Measurements from ENCODE around the gene RHOH.
A peak's percentile ranks its signal among the peaks of the same experiment; 100 is the strongest.

Gene RHOH

DNA sequence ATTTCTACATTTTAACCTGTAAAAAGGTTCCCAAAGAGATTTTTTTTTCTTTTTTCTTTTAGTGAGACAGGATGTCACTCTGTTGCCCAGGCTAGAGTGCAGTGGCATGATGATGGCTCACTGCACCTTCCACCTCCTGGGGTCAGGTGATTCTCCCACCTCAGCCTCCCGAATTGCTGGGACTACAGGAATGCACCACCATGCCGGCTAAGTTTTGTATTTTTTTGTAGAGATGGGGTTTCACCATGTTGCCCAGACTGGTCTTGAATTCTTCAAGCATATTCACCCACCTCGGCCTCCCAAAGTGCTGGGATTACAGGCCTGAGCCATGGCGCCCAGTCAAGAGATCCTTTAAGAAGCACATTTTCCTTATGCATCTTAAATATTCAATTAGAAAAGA, 12.6 kb downstream of the RHOH start:
- DNase-seq: no peak

GRCh38 chr4:40210776-40211175, 13.9 kb downstream of the RHOH start:
- no peak for DNase-seq

DNA sequence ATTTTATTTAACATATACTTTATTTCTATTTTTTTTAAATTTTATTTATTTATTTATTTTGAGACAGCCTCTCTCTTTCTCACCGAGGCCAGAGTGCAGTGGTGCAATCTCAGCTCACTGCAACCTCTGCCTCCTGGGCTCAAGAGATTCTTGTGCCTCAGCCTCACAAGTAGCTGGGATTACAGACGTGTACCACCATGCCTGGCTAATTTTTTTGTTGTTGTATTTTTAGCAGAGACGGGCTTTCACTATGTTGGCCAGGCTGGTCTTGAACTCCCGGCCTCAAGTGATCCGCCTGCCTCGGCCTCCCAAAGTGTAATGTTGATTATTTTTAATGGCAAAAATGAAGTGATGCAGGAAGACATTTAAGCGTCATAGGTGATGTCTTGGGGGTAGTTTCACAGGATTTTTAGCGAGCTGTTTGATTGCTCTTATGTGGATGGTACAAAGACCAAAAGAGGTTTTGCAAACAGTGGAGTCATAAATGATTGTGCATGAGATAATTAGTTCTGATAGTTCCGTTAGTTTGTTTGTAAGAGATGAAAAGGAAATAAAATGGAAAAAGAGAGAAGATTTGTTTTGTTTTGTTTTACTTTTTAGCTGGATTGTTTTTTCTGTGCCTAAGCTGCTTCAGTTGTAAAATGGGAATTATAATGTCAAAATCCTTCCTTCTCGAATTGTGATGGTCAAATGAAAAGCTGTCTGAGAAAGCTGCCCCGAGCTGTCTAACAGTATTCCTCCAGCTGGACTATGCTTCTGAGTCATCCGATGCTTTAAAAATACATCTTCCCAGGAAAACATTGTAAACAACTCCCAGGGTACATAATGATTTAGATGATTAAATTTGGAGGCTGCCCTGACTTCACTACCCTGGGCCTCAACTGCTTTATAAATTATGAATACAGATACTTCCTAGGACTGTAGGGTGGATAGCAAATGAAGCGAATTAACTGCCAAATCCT, 14.7 kb downstream of the RHOH start:
- DNase-seq: no peak

- DNase-seq: no peak
Observed at GRCh38 chr4:40212674-40213527, 16.1 kb downstream of the RHOH start.

DNA sequence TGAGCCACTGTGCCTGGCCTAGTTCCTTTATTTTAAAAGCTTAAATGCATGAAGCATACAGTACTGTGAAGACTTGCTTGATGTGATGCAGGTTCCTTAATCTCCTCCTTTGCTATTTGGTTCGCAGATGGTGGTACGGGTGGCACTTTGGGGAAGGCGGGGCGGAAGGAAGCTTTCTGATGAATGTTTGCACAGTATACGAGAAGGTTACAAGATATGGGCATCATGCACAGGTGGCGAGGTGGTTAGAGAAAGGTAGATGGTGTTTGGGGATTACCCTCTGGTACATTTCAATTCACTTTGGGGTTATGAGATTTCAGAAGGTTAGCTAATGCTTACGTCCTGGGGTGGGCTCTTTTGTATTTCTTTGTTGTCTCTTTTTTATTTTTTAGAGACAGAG, 17.2 kb downstream of the RHOH start:
- no peak for DNase-seq

DNA sequence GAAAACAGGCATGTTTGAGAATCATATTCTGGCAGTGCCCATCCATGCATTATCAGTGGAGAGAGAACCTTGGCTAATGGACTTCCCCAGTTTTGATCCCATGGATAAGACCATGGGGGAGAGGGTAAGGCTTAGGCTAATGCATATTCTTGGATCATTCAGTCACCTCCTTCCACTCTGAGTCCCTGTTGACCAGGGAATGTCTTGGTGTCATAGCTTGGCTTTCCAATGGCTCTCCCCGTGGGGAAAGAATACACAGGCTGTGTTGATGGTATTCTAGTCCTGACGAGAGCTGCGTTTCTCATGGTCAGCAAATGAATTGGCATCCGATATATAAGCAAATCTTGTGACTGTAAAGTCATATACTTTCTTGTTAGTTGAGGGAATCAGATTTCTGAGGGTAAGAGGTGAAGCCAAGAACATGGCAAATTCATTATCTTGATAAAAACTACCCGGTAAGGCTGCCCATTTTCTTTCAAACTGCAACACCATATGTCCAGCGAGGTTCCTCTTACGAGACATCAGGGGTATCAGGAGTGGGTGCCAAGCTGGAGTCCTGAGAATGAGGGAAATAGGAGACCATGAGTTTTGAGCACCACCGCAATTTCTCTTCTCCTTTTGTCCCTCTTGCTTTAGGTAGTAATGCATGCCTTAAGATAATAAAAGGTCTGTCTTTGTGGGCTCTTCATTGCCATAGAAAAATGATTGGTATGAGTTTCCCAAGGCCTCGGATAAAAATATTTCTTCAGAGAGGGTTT, 18.0 kb downstream of the RHOH start:
- no peak for DNase-seq

- no peak for DNase-seq
Observed at GRCh38 chr4:40216622-40217366, 20.0 kb downstream of the RHOH start.

- no peak for DNase-seq
Observed at GRCh38 chr4:40221744-40222143, 24.9 kb downstream of the RHOH start.

DNA sequence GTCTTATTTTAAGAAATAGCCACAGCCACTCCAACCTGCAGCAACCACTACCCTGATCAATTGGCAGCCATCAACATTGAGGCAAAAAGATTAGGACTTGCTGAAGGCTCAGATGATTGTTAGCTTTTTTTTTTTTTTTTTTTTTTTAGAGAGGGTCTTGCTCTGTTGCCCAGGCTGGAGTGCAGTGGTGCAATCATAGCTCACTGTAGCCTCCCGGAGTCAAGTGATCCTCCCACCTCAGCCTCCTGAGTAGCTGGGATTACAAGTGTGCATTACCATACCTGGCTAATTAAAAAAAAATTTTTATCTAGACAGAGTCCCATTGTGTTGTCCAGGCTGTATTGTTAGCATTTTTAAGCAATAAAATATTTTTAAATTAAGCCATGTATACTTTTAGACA, 26.5 kb downstream of the RHOH start:
- DNase-seq: no peak

GRCh38 chr4:40224432-40224831, 27.6 kb downstream of the RHOH start:
- peak; percentile 1 for DNase-seq

- peak; percentile 6 for DNase-seq
Observed at GRCh38 chr4:40225497-40225896, 28.7 kb downstream of the RHOH start.

DNA sequence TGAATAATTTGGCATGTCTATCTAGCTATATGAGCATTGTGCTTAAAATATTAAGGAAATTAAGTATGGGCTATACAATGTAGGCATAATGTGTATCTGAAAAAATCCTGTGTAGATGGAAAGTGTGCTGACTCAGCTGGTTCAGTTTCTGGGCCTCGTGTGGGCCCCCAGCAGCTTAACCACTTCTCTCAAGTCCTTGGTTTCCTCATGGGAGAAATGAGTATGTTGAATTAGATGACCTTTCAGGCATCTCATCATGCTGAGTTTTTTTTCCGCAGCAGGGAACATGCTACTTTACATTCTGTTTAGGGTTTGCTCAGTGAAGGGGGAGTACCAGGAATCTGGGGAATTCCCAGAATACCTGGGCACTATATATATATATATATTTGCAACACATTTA, 30.5 kb downstream of the RHOH start:
- peak; percentile 82 for DNase-seq

DNA sequence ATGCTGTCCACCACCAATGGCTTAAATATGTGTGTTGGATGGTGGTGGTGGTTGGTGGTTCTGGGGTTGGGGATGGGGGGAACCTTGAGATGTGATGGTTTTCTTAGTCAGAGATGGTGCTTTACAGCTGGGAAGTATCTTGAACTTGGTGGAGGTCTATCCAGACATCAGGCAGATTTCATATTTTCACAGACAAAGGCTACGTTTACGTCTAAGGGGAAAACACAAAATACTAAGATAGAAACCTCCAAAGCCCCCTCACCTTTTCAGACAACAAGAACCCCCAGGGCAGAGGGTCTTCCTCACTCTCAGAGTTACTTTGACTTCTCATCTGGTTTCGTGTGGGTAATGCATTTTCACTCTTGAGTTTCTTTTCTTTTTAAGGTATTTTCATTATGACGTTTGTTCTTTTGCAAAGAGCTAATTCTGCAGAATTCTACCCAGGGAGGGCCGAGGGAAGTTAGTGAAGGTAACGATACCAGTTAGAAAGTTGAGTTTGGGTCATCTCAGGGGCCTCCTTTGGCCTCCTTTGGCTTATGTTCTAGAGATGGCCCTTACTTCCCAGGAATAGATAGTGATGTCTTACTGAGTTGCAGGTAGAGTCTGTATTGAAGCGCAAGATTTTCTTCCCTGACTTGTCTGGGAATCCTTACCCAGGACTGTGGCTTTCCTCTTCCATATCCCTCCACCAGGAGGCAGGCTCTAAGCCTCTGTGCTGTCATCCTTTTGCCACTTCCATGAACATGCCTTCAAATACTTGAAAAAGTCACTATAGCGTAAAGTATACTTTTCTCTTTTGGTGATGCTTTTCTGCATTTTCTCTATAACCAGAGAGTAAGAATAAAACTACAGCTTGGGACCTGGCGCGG, 31.9 kb downstream of the RHOH start:
- DNase-seq: peak; percentile 64

GRCh38 chr4:40231316-40231863, 34.6 kb downstream of the RHOH start:
- DNase-seq: no peak

- DNase-seq: peak; percentile 52
Observed at GRCh38 chr4:40232610-40233009, 35.8 kb downstream of the RHOH start.

DNA sequence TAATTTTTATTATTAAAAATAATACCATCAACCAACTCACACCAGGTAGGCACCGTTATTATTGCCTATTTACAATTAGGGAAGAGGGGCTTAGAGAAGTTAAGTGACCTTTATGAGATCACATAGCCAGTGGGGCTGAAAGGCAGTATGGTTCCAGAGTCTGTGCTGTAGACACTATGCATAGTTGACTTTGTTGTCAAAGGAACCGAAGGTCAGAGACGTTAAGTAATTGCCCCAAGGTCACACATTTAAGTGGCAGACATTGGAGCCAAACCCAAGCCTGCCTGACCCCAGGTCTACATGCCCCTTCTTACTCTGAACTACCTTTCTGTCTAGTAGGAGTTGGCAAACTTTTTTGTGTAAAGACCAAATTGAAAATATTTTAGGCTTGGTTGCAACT, 36.4 kb downstream of the RHOH start:
- DNase-seq: no peak

DNA sequence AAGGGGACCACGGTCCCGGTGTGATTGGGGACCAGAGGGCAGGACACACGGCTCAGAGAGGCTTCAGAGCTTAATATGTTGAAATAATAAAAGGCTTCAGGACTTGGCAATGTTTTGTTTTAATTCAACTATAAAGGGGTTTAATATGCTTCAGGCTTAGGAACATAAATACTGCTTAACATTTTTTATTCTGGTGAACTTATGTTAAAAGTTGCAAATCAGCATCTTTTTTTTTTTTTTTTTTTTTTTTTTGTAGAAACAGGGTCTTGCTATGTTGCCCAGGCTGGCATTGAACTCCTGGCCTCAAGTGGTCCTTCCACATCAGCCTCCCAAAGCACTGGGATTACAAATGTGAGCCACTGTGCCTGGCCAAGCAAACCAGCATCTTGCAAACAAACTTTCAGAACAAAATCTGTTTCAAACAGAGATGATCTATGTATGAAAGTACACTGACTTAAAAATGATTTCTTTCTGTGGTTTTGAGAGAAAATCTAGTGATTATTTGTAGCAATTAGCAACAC, 37.7 kb downstream of the RHOH start:
- DNase-seq: no peak

- DNase-seq: peak; percentile 52
Observed at GRCh38 chr4:40238008-40238699, 41.3 kb downstream of the RHOH start.

DNA sequence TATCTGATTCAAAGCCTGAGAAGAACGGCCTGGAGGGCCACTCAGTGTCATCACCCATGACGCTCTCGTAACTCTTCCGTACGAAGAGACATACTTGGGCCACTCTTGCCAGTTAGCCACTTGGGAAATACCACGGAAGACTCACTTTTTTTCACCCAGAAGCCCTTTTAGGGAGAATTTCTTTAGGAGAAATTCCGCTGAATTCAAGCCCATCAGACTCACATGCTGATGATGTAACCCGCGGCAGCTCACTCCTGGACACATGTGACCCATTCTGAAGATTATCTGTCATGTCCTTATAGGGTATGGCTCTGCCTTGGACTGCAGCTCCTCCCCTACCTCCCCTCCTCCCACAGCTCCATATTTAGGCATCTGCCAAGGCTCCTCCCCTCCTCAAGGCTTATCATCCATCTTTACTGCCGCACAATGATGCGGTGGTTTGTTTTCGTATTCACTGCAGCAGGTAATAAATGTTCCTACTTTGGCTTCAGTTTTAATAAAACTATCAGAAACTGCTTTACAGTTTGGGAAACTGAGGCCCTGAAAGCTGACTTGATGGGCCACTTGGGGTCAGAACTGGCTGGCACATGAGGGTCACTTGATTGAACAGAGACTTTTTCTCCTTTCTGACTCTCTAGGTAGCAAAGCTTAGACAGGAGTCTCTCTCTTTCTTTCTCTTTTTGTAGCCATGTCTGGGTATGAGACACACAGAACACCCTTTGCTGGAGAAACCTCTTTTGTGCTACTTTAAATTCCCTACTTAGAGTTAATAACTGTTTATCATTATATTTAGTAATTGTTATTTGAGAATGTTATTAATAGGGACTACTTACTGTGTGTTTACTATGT, 42.1 kb downstream of the RHOH start:
- peak; percentile 87 for DNase-seq
